HEK293 (cell line): ENCODE results near the gene CEP89.

Experiments used
- CTCF ChIA-PET: fragments of 350-600 bp; formaldehyde crosslinking; extraction: SDS; loops from one replicate; lab custom pipeline; 2021; ENCODE audit warnings: antibody characterized with exemption; lab: Yijun Ruan, JAX
- POLR2A ChIA-PET: fragments of 300-600 bp; formaldehyde crosslinking; extraction: SDS; loops from one replicate; lab custom pipeline; 2020; ENCODE audit warnings: antibody characterized with exemption, inconsistent platforms; lab: Yijun Ruan, JAX
- H3K27ac ChIP-seq: fragments of 200-500 bp; sonication (Bioruptor generic); 2 replicates; pipeline ENCODE4 v1.5.1; 2014; ENCODE audit warnings: low read depth, low read length, control low read depth, inconsistent platforms; ENCODE audit errors: extremely low read depth
- H3K36me3 ChIP-seq, 2 experiments: fragments of 200-500 bp in 1 of 2; sonication (Bioruptor generic) in 1 of 2; 1 replicate in 1 of 2; 2 replicates in 1 of 2; pipeline ENCODE4 v1.5.1; 2014 to 2017; ENCODE audit warnings: inconsistent platforms in 2 of 2, low read length in 2 of 2; ENCODE audit not compliant: control insufficient read depth in 2 of 2, insufficient read depth in 1 of 2
- H3K4me1 ChIP-seq: fragments of 200-500 bp; sonication (Bioruptor generic); 2 replicates; pipeline ENCODE4 v1.5.1; 2014; ENCODE audit warnings: mild to moderate bottlenecking, low read length, inconsistent platforms; ENCODE audit not compliant: control insufficient read depth, insufficient read depth
- H3K4me3 ChIP-seq: 2 replicates; pipeline ENCODE4 v1.5.1; 2011; ENCODE audit warnings: low read depth, mild to moderate bottlenecking, control low read depth, low read length, moderate library complexity
- H3K9me3 ChIP-seq: fragments of 200-500 bp; sonication (Bioruptor generic); 2 replicates; pipeline ENCODE4 v1.5.1; 2014; ENCODE audit warnings: low read depth, low read length, inconsistent platforms; ENCODE audit not compliant: control insufficient read depth, insufficient read depth
- SCRT1 ChIP-seq: fragments of 450-650 bp; formaldehyde crosslinking; IDR thresholded peaks from 2 replicates; pipeline ENCODE4 v1.5.1; 2016; ENCODE audit warnings: missing biosample characterization, missing genetic modification characterization, borderline replicate concordance
- YY2 ChIP-seq: fragments of 450-650 bp; formaldehyde crosslinking; IDR thresholded peaks from 2 replicates; pipeline ENCODE4 v1.5.1; 2016; ENCODE audit warnings: missing biosample characterization, missing genetic modification characterization
- ZNF76 ChIP-seq: fragments of 450-650 bp; formaldehyde crosslinking; IDR thresholded peaks from 2 replicates; pipeline ENCODE4; 2016; ENCODE audit warnings: low read depth, missing biosample characterization, missing genetic modification characterization, borderline replicate concordance
- TF ChIP-seq, protein P1 (sequence below): fragments of 450-650 bp; formaldehyde crosslinking; IDR thresholded peaks from 2 replicates; pipeline ENCODE4 v1.5.1; 2017; ENCODE audit warnings: missing biosample characterization, missing genetic modification characterization
- TF ChIP-seq, protein P2 (sequence below): fragments of 450-650 bp; formaldehyde crosslinking; IDR thresholded peaks from 2 replicates; pipeline ENCODE4 v1.5.1; 2016; ENCODE audit warnings: missing biosample characterization, missing genetic modification characterization
- TF ChIP-seq, protein P3 (sequence below): fragments of 450-650 bp; IDR thresholded peaks from 2 replicates; pipeline ENCODE4 v1.5.1; 2018; ENCODE audit warnings: missing biosample characterization, missing genetic modification characterization
- TF ChIP-seq, protein P4 (sequence below): fragments of 450-650 bp; formaldehyde crosslinking; IDR thresholded peaks from 2 replicates; pipeline ENCODE4 v1.5.1; 2016; ENCODE audit warnings: missing biosample characterization, missing genetic modification characterization, borderline replicate concordance
- TF ChIP-seq, protein P5 (sequence below): fragments of 450-650 bp; IDR thresholded peaks from 2 replicates; pipeline ENCODE4 v1.5.1; 2018; ENCODE audit warnings: missing biosample characterization, mild to moderate bottlenecking, missing genetic modification characterization
- TF ChIP-seq, protein P6 (sequence below): fragments of 450-650 bp; formaldehyde crosslinking; IDR thresholded peaks from 2 replicates; pipeline ENCODE4 v1.5.1; 2016; ENCODE audit warnings: missing biosample characterization, missing genetic modification characterization

The CEP89 gene

DNA sequence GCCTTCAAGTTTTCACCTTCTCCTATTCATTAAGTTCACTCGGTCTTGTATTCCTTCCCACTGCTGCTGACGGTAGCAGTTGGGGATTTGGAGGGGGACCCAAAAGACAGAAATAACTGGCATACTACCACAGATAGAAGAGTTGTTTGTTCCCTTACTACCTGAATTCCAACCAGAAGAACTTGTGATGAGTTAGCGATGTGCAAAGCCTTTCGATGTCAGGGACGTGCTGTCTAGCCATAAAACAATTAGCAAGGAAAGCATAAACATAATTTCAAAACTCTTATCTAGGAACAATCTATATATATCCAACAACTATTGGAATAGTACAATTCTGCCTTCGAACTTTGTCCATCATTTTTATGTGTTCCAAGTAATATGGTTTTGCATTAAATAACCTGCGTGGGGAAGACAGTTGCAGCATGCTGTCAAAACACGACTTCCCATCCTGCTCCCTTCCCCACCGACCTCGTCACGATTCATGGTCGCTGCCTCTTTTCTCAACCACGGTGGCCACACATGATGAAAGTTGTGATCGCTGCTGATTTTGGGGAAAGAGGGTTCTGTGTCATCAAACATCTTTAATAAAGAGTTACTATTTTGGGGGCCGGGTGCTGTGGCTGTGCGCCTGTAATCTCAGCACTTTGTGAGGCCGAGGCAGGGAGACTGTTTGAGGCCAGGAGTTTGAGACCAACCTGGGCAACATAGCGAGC, 98.4 kb downstream of the CEP89 start:
- ChIA-PET POLR2A (no interaction called here), CTCF (no interaction called here)
- no peak for TF ChIP-seq ZNF76 (tag by site-specific recombination)
- TF ChIP-seq, protein P1, sequence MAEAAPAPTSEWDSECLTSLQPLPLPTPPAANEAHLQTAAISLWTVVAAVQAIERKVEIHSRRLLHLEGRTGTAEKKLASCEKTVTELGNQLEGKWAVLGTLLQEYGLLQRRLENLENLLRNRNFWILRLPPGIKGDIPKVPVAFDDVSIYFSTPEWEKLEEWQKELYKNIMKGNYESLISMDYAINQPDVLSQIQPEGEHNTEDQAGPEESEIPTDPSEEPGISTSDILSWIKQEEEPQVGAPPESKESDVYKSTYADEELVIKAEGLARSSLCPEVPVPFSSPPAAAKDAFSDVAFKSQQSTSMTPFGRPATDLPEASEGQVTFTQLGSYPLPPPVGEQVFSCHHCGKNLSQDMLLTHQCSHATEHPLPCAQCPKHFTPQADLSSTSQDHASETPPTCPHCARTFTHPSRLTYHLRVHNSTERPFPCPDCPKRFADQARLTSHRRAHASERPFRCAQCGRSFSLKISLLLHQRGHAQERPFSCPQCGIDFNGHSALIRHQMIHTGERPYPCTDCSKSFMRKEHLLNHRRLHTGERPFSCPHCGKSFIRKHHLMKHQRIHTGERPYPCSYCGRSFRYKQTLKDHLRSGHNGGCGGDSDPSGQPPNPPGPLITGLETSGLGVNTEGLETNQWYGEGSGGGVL = no peak
- TF ChIP-seq, protein P2, sequence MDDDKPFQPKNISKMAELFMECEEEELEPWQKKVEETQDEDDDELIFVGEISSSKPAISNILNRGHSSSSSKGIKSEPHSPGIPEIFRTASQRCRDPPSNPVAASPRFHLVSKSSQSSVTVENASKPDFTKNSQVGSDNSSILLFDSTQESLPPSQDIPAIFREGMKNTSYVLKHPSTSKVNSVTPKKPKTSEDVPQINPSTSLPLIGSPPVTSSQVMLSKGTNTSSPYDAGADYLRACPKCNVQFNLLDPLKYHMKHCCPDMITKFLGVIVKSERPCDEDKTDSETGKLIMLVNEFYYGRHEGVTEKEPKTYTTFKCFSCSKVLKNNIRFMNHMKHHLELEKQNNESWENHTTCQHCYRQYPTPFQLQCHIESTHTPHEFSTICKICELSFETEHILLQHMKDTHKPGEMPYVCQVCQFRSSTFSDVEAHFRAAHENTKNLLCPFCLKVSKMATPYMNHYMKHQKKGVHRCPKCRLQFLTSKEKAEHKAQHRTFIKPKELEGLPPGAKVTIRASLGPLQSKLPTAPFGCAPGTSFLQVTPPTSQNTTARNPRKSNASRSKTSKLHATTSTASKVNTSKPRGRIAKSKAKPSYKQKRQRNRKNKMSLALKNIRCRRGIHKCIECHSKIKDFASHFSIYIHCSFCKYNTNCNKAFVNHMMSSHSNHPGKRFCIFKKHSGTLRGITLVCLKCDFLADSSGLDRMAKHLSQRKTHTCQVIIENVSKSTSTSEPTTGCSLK (tag by site-specific recombination) = no peak
- no peak for TF ChIP-seq SCRT1 (tag by site-specific recombination)
- no peak for TF ChIP-seq YY2 (tag by site-specific recombination)
- TF ChIP-seq, protein P3, sequence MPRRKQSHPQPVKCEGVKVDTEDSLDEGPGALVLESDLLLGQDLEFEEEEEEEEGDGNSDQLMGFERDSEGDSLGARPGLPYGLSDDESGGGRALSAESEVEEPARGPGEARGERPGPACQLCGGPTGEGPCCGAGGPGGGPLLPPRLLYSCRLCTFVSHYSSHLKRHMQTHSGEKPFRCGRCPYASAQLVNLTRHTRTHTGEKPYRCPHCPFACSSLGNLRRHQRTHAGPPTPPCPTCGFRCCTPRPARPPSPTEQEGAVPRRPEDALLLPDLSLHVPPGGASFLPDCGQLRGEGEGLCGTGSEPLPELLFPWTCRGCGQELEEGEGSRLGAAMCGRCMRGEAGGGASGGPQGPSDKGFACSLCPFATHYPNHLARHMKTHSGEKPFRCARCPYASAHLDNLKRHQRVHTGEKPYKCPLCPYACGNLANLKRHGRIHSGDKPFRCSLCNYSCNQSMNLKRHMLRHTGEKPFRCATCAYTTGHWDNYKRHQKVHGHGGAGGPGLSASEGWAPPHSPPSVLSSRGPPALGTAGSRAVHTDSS (tag by site-specific recombination) = no peak
- TF ChIP-seq, protein P4, sequence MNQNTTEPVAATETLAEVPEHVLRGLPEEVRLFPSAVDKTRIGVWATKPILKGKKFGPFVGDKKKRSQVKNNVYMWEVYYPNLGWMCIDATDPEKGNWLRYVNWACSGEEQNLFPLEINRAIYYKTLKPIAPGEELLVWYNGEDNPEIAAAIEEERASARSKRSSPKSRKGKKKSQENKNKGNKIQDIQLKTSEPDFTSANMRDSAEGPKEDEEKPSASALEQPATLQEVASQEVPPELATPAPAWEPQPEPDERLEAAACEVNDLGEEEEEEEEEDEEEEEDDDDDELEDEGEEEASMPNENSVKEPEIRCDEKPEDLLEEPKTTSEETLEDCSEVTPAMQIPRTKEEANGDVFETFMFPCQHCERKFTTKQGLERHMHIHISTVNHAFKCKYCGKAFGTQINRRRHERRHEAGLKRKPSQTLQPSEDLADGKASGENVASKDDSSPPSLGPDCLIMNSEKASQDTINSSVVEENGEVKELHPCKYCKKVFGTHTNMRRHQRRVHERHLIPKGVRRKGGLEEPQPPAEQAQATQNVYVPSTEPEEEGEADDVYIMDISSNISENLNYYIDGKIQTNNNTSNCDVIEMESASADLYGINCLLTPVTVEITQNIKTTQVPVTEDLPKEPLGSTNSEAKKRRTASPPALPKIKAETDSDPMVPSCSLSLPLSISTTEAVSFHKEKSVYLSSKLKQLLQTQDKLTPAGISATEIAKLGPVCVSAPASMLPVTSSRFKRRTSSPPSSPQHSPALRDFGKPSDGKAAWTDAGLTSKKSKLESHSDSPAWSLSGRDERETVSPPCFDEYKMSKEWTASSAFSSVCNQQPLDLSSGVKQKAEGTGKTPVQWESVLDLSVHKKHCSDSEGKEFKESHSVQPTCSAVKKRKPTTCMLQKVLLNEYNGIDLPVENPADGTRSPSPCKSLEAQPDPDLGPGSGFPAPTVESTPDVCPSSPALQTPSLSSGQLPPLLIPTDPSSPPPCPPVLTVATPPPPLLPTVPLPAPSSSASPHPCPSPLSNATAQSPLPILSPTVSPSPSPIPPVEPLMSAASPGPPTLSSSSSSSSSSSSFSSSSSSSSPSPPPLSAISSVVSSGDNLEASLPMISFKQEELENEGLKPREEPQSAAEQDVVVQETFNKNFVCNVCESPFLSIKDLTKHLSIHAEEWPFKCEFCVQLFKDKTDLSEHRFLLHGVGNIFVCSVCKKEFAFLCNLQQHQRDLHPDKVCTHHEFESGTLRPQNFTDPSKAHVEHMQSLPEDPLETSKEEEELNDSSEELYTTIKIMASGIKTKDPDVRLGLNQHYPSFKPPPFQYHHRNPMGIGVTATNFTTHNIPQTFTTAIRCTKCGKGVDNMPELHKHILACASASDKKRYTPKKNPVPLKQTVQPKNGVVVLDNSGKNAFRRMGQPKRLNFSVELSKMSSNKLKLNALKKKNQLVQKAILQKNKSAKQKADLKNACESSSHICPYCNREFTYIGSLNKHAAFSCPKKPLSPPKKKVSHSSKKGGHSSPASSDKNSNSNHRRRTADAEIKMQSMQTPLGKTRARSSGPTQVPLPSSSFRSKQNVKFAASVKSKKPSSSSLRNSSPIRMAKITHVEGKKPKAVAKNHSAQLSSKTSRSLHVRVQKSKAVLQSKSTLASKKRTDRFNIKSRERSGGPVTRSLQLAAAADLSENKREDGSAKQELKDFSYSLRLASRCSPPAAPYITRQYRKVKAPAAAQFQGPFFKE (tag by site-specific recombination) = no peak
- TF ChIP-seq, protein P5, sequence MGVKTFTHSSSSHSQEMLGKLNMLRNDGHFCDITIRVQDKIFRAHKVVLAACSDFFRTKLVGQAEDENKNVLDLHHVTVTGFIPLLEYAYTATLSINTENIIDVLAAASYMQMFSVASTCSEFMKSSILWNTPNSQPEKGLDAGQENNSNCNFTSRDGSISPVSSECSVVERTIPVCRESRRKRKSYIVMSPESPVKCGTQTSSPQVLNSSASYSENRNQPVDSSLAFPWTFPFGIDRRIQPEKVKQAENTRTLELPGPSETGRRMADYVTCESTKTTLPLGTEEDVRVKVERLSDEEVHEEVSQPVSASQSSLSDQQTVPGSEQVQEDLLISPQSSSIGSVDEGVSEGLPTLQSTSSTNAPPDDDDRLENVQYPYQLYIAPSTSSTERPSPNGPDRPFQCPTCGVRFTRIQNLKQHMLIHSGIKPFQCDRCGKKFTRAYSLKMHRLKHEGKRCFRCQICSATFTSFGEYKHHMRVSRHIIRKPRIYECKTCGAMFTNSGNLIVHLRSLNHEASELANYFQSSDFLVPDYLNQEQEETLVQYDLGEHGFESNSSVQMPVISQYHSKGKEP (tag by site-specific recombination) = no peak
- TF ChIP-seq, protein P6, sequence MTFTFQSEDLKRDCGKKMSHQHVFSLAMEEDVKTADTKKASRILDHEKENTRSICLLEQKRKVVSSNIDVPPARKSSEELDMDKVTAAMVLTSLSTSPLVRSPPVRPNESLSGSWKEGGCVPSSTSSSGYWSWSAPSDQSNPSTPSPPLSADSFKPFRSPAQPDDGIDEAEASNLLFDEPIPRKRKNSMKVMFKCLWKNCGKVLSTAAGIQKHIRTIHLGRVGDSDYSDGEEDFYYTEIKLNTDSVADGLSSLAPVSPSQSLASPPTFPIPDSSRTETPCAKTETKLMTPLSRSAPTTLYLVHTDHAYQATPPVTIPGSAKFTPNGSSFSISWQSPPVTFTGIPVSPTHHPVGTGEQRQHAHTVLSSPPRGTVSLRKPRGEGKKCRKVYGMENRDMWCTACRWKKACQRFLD (tag by site-specific recombination) = no peak
- H3K36me3 ChIP-seq = peaks cover 0 to 1% of the 10 kb centered on the region in 2 experiments; a peak in 1 of 3 replicates
- no peak overlapping the region for H3K27ac ChIP-seq
- H3K4me3 ChIP-seq = no peak overlapping the region
- peaks cover 5% of the 10 kb centered on the region for H3K4me1 ChIP-seq
- H3K9me3 ChIP-seq = no peaks in the 10 kb centered on the region
